Measurements from ENCODE around the gene TPM2. TPM values are rescaled to one million over a fixed set of nuclear protein-coding genes. Genes with fewer than 3 reads are reported as not detected.

TPM2 gene
- total and polyA plus RNA-seq, 9 of the 15 experiments (the other 6 are each of a cell fraction or from before 2014, with no cell fraction given) = 0.28 to 16.1 (median 4.5) TPM

DNA sequence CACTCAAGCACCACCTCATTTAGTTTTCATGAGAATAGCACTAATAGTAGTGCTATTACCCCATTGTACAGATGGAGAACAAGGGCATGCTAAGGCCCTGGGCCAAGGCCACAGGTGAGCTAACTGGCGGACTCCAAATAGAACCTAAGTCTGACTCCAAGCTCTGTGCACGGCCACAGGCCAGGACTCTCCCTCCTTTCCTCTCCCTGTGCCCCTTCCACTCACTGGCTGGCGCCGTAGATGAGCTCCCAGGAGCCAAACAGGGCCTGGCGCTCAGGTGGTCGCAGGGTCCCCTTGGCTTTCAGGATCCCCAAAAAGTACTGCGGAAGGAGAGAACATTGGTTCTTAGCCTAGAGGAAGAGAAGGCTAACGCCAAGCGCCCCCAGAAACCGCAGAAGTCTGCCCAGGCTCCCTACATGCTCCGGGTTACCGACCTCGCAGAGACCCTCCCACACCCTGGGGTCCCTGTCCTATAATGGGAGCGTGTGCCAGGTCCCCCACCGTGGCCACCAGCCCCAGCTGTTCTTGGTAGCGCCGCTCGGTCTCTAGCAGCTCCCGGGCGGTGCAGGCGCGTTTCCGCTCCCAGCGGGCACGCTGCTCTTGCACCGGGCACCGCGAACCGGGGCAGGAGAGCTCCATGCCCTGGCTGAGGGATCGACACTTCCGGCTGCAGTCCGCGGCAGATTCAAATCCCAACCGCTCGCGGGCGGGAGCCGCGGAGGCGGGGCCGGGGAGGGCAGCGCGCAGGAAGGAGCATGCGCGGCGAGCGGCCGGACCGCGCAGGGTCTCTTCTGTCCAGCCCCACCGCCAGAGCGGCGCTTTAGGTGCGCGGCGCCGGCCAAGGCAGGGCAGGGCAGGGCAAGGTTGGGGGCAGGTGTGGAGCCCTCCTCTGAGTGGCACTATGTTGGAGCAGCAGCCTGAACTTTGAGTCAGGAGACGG is 24.9 kb downstream of the TPM2 start, which contains the start of gene ARHGEF39 (continued):
- TF ChIP-seq RCOR1 (IDR thresholded peaks at IDR 0.05; ENCODE audit: borderline replicate concordance in 1 of 2, low read depth in 2 of 2, low read length in 2 of 2) (no peak), RBM22 (IDR thresholded peaks at IDR 0.05; ENCODE audit: low read depth, low read length, poor library complexity, severe bottlenecking) (no peak), SMARCC2 (IDR thresholded peaks at IDR 0.05; ENCODE audit: low read depth) (no peak), FOSL1 (tag; conservative IDR thresholded peaks at IDR 0.05) (no peak), TAF15 (IDR thresholded peaks at IDR 0.05; ENCODE audit: low read depth, low read length) (no peak), ZNF41 (CRISPR knock-in tag; conservative IDR thresholded peaks at IDR 0.05) (no peak), ZNF785 (CRISPR knock-in tag; IDR thresholded peaks at IDR 0.05) (no peak), IRF2 (CRISPR knock-in tag; IDR thresholded peaks at IDR 0.05) (no peak), MCM3 (IDR thresholded peaks at IDR 0.05) (no peak), BHLHE40 (IDR thresholded peaks at IDR 0.05; ENCODE audit: low read length) (no peak), MEF2D (tag; conservative IDR thresholded peaks at IDR 0.05; ENCODE audit: low read depth) (no peak), KLF16 (IDR thresholded peaks at IDR 0.05) (no peak), CBFB (CRISPR knock-in tag; IDR thresholded peaks at IDR 0.05) (no peak), BRCA1 (IDR thresholded peaks at IDR 0.05) (no peak), BRCA1 (CRISPR knock-in tag; IDR thresholded peaks at IDR 0.05) (no peak), SMAD1 (IDR thresholded peaks at IDR 0.05; ENCODE audit: low read depth, low read length, partially characterized antibody) (no peak), LARP7 (IDR thresholded peaks at IDR 0.05) (no peak)
- TF ChIP-seq, protein P1, sequence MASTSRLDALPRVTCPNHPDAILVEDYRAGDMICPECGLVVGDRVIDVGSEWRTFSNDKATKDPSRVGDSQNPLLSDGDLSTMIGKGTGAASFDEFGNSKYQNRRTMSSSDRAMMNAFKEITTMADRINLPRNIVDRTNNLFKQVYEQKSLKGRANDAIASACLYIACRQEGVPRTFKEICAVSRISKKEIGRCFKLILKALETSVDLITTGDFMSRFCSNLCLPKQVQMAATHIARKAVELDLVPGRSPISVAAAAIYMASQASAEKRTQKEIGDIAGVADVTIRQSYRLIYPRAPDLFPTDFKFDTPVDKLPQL (IDR thresholded peaks at IDR 0.05; ENCODE audit: extremely low read depth, insufficient read length) = no peak
- TF ChIP-seq, protein P2, sequence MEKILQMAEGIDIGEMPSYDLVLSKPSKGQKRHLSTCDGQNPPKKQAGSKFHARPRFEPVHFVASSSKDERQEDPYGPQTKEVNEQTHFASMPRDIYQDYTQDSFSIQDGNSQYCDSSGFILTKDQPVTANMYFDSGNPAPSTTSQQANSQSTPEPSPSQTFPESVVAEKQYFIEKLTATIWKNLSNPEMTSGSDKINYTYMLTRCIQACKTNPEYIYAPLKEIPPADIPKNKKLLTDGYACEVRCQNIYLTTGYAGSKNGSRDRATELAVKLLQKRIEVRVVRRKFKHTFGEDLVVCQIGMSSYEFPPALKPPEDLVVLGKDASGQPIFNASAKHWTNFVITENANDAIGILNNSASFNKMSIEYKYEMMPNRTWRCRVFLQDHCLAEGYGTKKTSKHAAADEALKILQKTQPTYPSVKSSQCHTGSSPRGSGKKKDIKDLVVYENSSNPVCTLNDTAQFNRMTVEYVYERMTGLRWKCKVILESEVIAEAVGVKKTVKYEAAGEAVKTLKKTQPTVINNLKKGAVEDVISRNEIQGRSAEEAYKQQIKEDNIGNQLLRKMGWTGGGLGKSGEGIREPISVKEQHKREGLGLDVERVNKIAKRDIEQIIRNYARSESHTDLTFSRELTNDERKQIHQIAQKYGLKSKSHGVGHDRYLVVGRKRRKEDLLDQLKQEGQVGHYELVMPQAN (IDR thresholded peaks at IDR 0.05; ENCODE audit: borderline replicate concordance) = peak; percentile 80; the same call in 1 of the 2 replicates
- TF ChIP-seq, protein P3, sequence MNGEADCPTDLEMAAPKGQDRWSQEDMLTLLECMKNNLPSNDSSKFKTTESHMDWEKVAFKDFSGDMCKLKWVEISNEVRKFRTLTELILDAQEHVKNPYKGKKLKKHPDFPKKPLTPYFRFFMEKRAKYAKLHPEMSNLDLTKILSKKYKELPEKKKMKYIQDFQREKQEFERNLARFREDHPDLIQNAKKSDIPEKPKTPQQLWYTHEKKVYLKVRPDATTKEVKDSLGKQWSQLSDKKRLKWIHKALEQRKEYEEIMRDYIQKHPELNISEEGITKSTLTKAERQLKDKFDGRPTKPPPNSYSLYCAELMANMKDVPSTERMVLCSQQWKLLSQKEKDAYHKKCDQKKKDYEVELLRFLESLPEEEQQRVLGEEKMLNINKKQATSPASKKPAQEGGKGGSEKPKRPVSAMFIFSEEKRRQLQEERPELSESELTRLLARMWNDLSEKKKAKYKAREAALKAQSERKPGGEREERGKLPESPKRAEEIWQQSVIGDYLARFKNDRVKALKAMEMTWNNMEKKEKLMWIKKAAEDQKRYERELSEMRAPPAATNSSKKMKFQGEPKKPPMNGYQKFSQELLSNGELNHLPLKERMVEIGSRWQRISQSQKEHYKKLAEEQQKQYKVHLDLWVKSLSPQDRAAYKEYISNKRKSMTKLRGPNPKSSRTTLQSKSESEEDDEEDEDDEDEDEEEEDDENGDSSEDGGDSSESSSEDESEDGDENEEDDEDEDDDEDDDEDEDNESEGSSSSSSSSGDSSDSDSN (IDR thresholded peaks at IDR 0.05; ENCODE audit: borderline replicate concordance in 1 of 2, low read depth in 2 of 2, low read length in 2 of 2) = no peak
- TF ChIP-seq, protein P4, sequence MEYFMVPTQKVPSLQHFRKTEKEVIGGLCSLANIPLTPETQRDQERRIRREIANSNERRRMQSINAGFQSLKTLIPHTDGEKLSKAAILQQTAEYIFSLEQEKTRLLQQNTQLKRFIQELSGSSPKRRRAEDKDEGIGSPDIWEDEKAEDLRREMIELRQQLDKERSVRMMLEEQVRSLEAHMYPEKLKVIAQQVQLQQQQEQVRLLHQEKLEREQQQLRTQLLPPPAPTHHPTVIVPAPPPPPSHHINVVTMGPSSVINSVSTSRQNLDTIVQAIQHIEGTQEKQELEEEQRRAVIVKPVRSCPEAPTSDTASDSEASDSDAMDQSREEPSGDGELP (CRISPR knock-in tag; IDR thresholded peaks at IDR 0.05; ENCODE audit: borderline replicate concordance) = peak; percentile 84; the same call in 1 of the 2 replicates
